B cell (primary cell): ENCODE results near the gene DDI2. TPM values are rescaled to one million over a fixed set of nuclear protein-coding genes. Genes with fewer than 3 reads are reported as not detected.
A peak's percentile ranks its signal among the peaks of the same experiment; 100 is the strongest.

ENCODE experiments used
- ATAC-seq: fragments of 200-7000 bp; cut with Tn5 transposase; one replicate; pipeline ENCODE4 v1.10.0; 2021; ENCODE audit warnings: low read depth, mild to moderate bottlenecking, moderate number of reproducible peaks, moderate library complexity
- CTCF ChIA-PET: fragments of 350-600 bp; sonication (Branson Sonifier 250); formaldehyde crosslinking; loops from one replicate; lab custom pipeline; 2021; ENCODE audit warnings: antibody characterized with exemption, inconsistent platforms; lab: Charles Lee
- POLR2A ChIA-PET: fragments of 350-600 bp; sonication (Branson Sonifier 250); formaldehyde crosslinking; loops from one replicate; lab custom pipeline; 2021; ENCODE audit warnings: antibody characterized with exemption; lab: Charles Lee
- DNase-seq: peaks from one replicate; pipeline ENCODE4 v3.0.0; 2013
- H2AFZ ChIP-seq: 2 replicates; pipeline ENCODE4 v1.6.1; 2012; ENCODE audit warnings: mild to moderate bottlenecking, low read depth, low read length; ENCODE audit not compliant: insufficient read depth, poor library complexity, severe bottlenecking
- H3K27ac ChIP-seq, 2 donors: 1 replicate in 1 of 2; 2 replicates in 1 of 2; pipeline ENCODE4 v1.5.1; 2012 to 2013; ENCODE audit warnings: low read length in 2 of 2, mild to moderate bottlenecking in 2 of 2, moderate library complexity in 1 of 2
- H3K27me3 ChIP-seq, 4 experiments: fragments of 200-600 bp in 1 of 4; sonication (generic) in 1 of 4; replicated peaks in 1 of 4; 1 replicate in 2 of 4; 2 replicates in 2 of 4; pipeline versions ENCODE4 v1.6.1 to v1.7.0; 2013 to 2016; ENCODE audit warnings: low read length in 3 of 4, mild to moderate bottlenecking in 2 of 4, mixed read lengths in 1 of 4, moderate library complexity in 1 of 4; ENCODE audit not compliant: insufficient read depth in 4 of 4, control insufficient read depth in 3 of 4; ENCODE audit errors: control extremely low read depth in 1 of 4
- H3K36me3 ChIP-seq, 2 experiments: replicated peaks in 1 of 2; 1 replicate in 1 of 2; 2 replicates in 1 of 2; pipeline versions ENCODE4 v1.6.1 to v1.7.1; 2013; ENCODE audit warnings: low read length in 1 of 2; ENCODE audit not compliant: insufficient read depth in 2 of 2, control insufficient read depth in 1 of 2; ENCODE audit errors: control extremely low read depth in 1 of 2, extremely low read depth in 1 of 2
- H3K4me1 ChIP-seq, 2 donors: fragments of 200-600 bp in 1 of 2; sonication (generic) in 1 of 2; 1 replicate in 1 of 2; 2 replicates in 1 of 2; pipeline versions ENCODE4 v1.5.1 to v1.6.1; 2013 to 2017; ENCODE audit warnings: low read length in 2 of 2; ENCODE audit not compliant: control insufficient read depth in 2 of 2, insufficient read depth in 2 of 2
- H3K4me2 ChIP-seq: replicated peaks from 2 replicates; pipeline ENCODE3; 2012; ENCODE audit warnings: mild to moderate bottlenecking, low read depth, low read length; ENCODE audit not compliant: poor library complexity, severe bottlenecking
- H3K4me3 ChIP-seq, 5 experiments: fragments of 200-600 bp in 1 of 5; sonication (generic) in 1 of 5; 1 replicate in 3 of 5; 2 replicates in 2 of 5; pipeline versions ENCODE4 v1.5.1 to v1.7.0; 2011 to 2016; ENCODE audit warnings: low read length in 4 of 5, mild to moderate bottlenecking in 4 of 5, low read depth in 2 of 5, control low read depth in 1 of 5, moderate library complexity in 1 of 5; ENCODE audit not compliant: insufficient read depth in 1 of 5; ENCODE audit errors: control extremely low read depth in 1 of 5, extremely low read depth in 1 of 5
- H3K79me2 ChIP-seq: fragments of 200-600 bp; sonication (generic); one replicate; pipeline ENCODE4 v1.6.0; 2016; ENCODE audit warnings: low read length; ENCODE audit not compliant: control insufficient read depth, insufficient read depth
- H3K9ac ChIP-seq: fragments of 200-600 bp; sonication (generic); 2 replicates; pipeline ENCODE4 v1.6.1; 2017; ENCODE audit warnings: mild to moderate bottlenecking, low read length, moderate library complexity
- H3K9me3 ChIP-seq, 3 donors: one replicate each; pipeline versions ENCODE4 v1.6.1 to v1.7.1; 2013; ENCODE audit warnings: low read length in 2 of 3; ENCODE audit not compliant: control insufficient read depth in 2 of 3, insufficient read depth in 1 of 3; ENCODE audit errors: control extremely low read depth in 1 of 3
- H4K20me1 ChIP-seq: 2 replicates; pipeline ENCODE4 v1.6.0; 2012; ENCODE audit warnings: mild to moderate bottlenecking, low read length; ENCODE audit not compliant: insufficient read depth, control insufficient read depth, poor library complexity, severe bottlenecking
- H3K27ac Mint-ChIP-seq: one replicate; pipeline ENCODE4 v1.8.0; 2021; ENCODE audit warnings: mixed read lengths
- H3K27me3 Mint-ChIP-seq: one replicate; pipeline ENCODE4 v1.8.0; 2021; ENCODE audit warnings: mixed read lengths
- H3K4me1 Mint-ChIP-seq: one replicate; pipeline ENCODE4 v1.8.0; 2021; ENCODE audit warnings: mixed read lengths
- H3K4me3 Mint-ChIP-seq: one replicate; pipeline ENCODE4 v1.8.0; 2021; ENCODE audit warnings: mixed read lengths
- H3K9me3 Mint-ChIP-seq: one replicate; pipeline ENCODE4 v1.8.0; 2022; ENCODE audit warnings: mixed read lengths; ENCODE audit not compliant: insufficient read depth
- EZH2 ChIP-seq: IDR thresholded peaks from 2 replicates; pipeline ENCODE4 v1.6.1; 2012; ENCODE audit warnings: borderline replicate concordance, low read depth, mild to moderate bottlenecking, moderate library complexity, low read length; ENCODE audit not compliant: insufficient read depth, poor library complexity, severe bottlenecking
- WGBS: methylation state at CpG from one replicate; pipeline ENCODE4 v1.1.5; 2013; ENCODE audit warnings: missing lambda C conversion rate; ENCODE audit not compliant: insufficient coverage; 5-methylcytosine and 5-hydroxymethylcytosine counted together
- intact Hi-C: fragments of 100-400 bp; cut with micrococcal nuclease; formaldehyde crosslinking; loops from one replicate; pipeline ENCODE4 v1.10.0; 2022
- polyA plus RNA-seq: library from polyadenylated mRNA; depleted of rRNA; stranded (reverse); fragments of >200 nt; gene quantifications from 2 replicates; pipeline ENCODE4 v1.2.3, GENCODE V29; 2012
- total RNA-seq, 2 donors: library from RNA; stranded (reverse); fragments of 120-200 nt in 1 of 2; gene quantifications; 1 replicate in 1 of 2; 2 replicates in 1 of 2; pipeline versions ENCODE4 v1.2.3 to v1.2.4, GENCODE V29; 2013 to 2022
- TF ChIP-seq, protein P1 (sequence below): fragments of 200-600 bp; IDR thresholded peaks from one replicate; pipeline ENCODE4 v1.8.0; 2022; ENCODE audit warnings: antibody characterized with exemption, mild to moderate bottlenecking

The DDI2 gene
- total and polyA plus RNA-seq, 2 donors (not counting 1 experiment from before 2014, with no cell fraction given), result 8.5 to 61.0 TPM

DNA sequence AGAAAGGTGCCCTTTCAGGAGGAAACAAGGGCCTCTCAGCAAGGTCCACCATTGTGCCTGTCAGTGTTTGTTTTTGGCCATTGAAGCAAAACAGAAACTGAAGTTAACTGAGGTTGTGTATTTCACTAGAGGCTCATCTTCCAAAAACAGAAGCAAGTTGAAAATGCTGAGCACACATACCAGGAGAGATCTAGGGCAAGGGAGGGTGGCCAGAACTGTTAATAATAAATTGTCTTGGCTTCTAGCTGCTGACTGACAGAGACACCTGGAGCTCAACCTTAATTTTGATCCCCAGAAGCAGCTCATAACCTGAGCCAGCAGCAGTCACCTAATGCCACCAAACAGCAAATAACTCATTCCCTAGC lies 37.6 kb upstream of the DDI2 start:
- DNase-seq, result peak; percentile 31
- Histone ChIP-seq H3K9me3 (no peaks in the 10 kb centered on the region), H3K9ac (peak overlapping the region; percentile 40)

DNA sequence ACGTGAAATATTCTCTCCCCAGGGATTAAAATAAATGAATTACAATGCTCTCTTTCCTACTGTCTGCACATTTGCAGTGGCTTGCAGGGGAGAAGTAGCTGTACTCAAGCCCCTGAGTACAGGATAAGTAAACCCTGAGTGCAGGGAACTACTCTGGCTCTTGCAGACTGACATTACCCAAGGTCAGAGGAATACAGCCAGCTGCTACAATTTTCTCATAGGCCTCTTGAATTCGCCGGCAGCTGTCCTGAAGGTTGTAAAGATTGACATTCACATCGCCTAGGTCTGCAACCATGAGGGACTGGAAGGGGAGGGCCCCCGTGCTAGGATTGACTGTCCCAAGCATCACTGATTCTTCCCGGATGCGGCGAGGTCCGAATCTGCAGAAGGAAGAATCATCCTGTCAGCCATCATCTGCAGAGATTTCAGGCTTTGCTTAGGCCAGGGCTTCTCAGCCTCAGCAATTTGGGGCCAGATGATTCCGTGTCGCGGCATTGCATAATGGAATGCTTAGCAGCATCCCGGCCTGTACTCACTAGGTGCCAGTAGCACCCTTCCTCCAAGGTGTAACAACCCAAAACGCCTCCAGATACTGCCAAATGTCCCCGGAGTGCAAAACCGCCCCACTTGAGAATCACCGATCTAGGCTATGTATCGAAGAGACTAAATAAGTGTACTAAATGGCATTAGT lies 34.1 kb upstream of the DDI2 start:
- ChIA-PET CTCF (interaction anchor here (1.2 to 1.6 kb wide), 3 partner anchors 9 to 29 kb away, joined by 4 to 5 read pairs (median 4); no protein-coding TSS in a partner anchor), POLR2A (interaction anchor here (1.1 kb wide), 1 partner anchor 20 kb away, joined by 4 read pairs; no protein-coding TSS in a partner anchor)
- Histone ChIP-seq H3K27me3 (no peaks in the 10 kb centered on the region), H3K4me3 (no peak overlapping the region), H3K9me3 (no peaks in the 10 kb centered on the region), H4K20me1 (no peaks in the 10 kb centered on the region), H2AFZ (no peak overlapping the region), H3K79me2 (peaks cover 18% of the 10 kb centered on the region), H3K4me2 (no peak overlapping the region), H3K27ac (no peak overlapping the region), H3K4me1 (peaks cover 29 to 47% of the 10 kb centered on the region in 2 donors), H3K36me3 (peaks cover 0 to 3% of the 10 kb centered on the region in 2 experiments), H3K9ac (no peak overlapping the region)
- peak overlapping the region; percentile 32 for H3K27ac Mint-ChIP-seq
- peak overlapping the region; percentile 72 for H3K4me3 Mint-ChIP-seq
- intact Hi-C loops, result no loop called here
- 90% methylated on average over 12 of the region's 18 CpGs for WGBS
- no peaks in the 10 kb centered on the region for H3K9me3 Mint-ChIP-seq
- DNase-seq, result no peak
- H3K4me1 Mint-ChIP-seq, result peaks cover 35% of the 10 kb centered on the region
- ATAC-seq, result no peak
- TF ChIP-seq EZH2, result no peak
- TF ChIP-seq, protein P1, sequence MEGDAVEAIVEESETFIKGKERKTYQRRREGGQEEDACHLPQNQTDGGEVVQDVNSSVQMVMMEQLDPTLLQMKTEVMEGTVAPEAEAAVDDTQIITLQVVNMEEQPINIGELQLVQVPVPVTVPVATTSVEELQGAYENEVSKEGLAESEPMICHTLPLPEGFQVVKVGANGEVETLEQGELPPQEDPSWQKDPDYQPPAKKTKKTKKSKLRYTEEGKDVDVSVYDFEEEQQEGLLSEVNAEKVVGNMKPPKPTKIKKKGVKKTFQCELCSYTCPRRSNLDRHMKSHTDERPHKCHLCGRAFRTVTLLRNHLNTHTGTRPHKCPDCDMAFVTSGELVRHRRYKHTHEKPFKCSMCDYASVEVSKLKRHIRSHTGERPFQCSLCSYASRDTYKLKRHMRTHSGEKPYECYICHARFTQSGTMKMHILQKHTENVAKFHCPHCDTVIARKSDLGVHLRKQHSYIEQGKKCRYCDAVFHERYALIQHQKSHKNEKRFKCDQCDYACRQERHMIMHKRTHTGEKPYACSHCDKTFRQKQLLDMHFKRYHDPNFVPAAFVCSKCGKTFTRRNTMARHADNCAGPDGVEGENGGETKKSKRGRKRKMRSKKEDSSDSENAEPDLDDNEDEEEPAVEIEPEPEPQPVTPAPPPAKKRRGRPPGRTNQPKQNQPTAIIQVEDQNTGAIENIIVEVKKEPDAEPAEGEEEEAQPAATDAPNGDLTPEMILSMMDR, result no peak
- no peaks in the 10 kb centered on the region for H3K27me3 Mint-ChIP-seq

More for the DNA sequence above, 37.6 kb upstream of the DDI2 start:
- Mint-ChIP-seq H3K4me1 (peaks cover 44% of the 10 kb centered on the region), H3K27ac (peak overlapping the region; percentile 94), H3K9me3 (no peaks in the 10 kb centered on the region), H3K4me3 (peak overlapping the region; percentile 74), H3K27me3 (no peaks in the 10 kb centered on the region)
- ChIA-PET POLR2A (interaction anchor here (0.6 to 1.4 kb wide), 4 partner anchors 24 to 911 kb away, joined by 3 to 10 read pairs (median 5); no protein-coding TSS in a partner anchor), CTCF (interaction anchor here (0.7 to 1.4 kb wide), 4 partner anchors 53 to 301 kb away, joined by 3 to 4 read pairs (median 4); no protein-coding TSS in a partner anchor)
- H2AFZ ChIP-seq, result peak overlapping the region; percentile 60
- TF ChIP-seq EZH2, result no peak
- TF ChIP-seq, protein P1, result no peak
- H3K4me1 ChIP-seq, result peaks cover 33 to 48% of the 10 kb centered on the region in 2 donors
- H3K79me2 ChIP-seq, result peaks cover 18% of the 10 kb centered on the region
- H3K27me3 ChIP-seq, result no peaks in the 10 kb centered on the region
- H3K27ac ChIP-seq, result peak overlapping the region; percentile 75 to 90
- ATAC-seq, result peak; percentile 14
- peaks cover 0 to 7% of the 10 kb centered on the region in 2 experiments for H3K36me3 ChIP-seq
- H3K4me2 ChIP-seq, result peak overlapping the region; percentile 59
- no peaks in the 10 kb centered on the region for H4K20me1 ChIP-seq
- peak overlapping the region in 1 of 5 experiments; percentile 30 for H3K4me3 ChIP-seq
- intact Hi-C loops, result no loop called here
